GM12892 (cell line): ENCODE measurements around the gene NTN5.

Experiments
- POLR2A ChIP-seq: IDR thresholded peaks from 2 replicates; pipeline ENCODE4 v1.6.1; 2011; ENCODE audit warnings: low read depth, low read length, control low read depth
- POLR2AphosphoS5 ChIP-seq: IDR thresholded peaks from 2 replicates; pipeline ENCODE4 v1.6.1; 2011; ENCODE audit warnings: low read depth, low read length, control low read depth
- TAF1 ChIP-seq: IDR thresholded peaks from 2 replicates; pipeline ENCODE4 v1.6.1; 2011; ENCODE audit warnings: low read depth, mild to moderate bottlenecking, control low read depth, low read length, borderline replicate concordance

GRCh38 chr19:48646722-48647216 is 26.0 kb downstream of the NTN5 start:
- TF ChIP-seq POLR2AphosphoS5 (no peak), POLR2A (no peak), TAF1 (no peak)
